ENCODE data around the gene CD300LG. TPM values are rescaled to one million over a fixed set of nuclear protein-coding genes. Genes with fewer than 3 reads are reported as not detected.
A peak's percentile ranks its signal among the peaks of the same experiment; 100 is the strongest.

Gene CD300LG
- total and polyA plus RNA-seq, 4 donors: 1.1 to 6.8 (median 2.5) TPM

- 66 to 83% methylated on average over 10 of the region's 10 CpGs for WGBS, 2 donors
These were observed 23.5 kb upstream of the CD300LG start for GRCh38 chr17:43823350-43824084.

GRCh38 chr17:43825567-43825966 is 21.4 kb upstream of the CD300LG start:
- Histone ChIP-seq H3K27ac (ENCODE audit: low read depth in 1 of 2, low read length in 1 of 2) (peak overlapping the region in 1 of 2 donors; percentile 88), H3K36me3 (ENCODE audit: control insufficient read depth in 4 of 4, insufficient read depth in 4 of 4, low read length in 4 of 4) (peaks cover 0 to 22% (median 6%) of the 10 kb centered on the region in 4 donors), H3K4me3 (no peak overlapping the region), H3K9ac (ENCODE audit: insufficient read depth in 1 of 2, low read length in 2 of 2) (no peak overlapping the region), H3K9me3 (ENCODE audit: control insufficient read depth in 4 of 4, insufficient read depth in 3 of 4, low read length in 3 of 4) (no peaks in the 10 kb centered on the region), H3K27me3 (ENCODE audit: control insufficient read depth in 3 of 3, insufficient read depth in 3 of 3, low read length in 2 of 3) (no peaks in the 10 kb centered on the region), H3K4me1 (ENCODE audit: control insufficient read depth in 5 of 5, insufficient read depth in 5 of 5, low read length in 5 of 5) (peaks cover 0 to 17% (median 0%) of the 10 kb centered on the region in 5 donors)
- TF ChIP-seq CTCF (IDR thresholded peaks at IDR 0.05; ENCODE audit: control extremely low read depth, extremely low read depth): no peak
- ATAC-seq (ENCODE audit: insufficient read depth, low FRiP score): no peak
- 93 to 95% methylated on average over 12 of the region's 12 CpGs for WGBS, 2 donors
- no peak for DNase-seq

More at GRCh38 chr17:43823350-43824084, 23.5 kb upstream of the CD300LG start:
- DNase-seq: peak in 1 of 3 donors; percentile 6
- Histone ChIP-seq H3K27ac (ENCODE audit: low read depth in 1 of 2, low read length in 1 of 2) (peak overlapping the region; percentile 79 to 88), H3K9ac (ENCODE audit: insufficient read depth in 1 of 2, low read length in 2 of 2) (no peak overlapping the region), H3K4me3 (no peak overlapping the region), H3K36me3 (ENCODE audit: control insufficient read depth in 4 of 4, insufficient read depth in 4 of 4, low read length in 4 of 4) (peaks cover 0 to 16% (median 7%) of the 10 kb centered on the region in 4 donors), H3K9me3 (ENCODE audit: control insufficient read depth in 4 of 4, insufficient read depth in 3 of 4, low read length in 3 of 4) (no peaks in the 10 kb centered on the region), H3K27me3 (ENCODE audit: control insufficient read depth in 3 of 3, insufficient read depth in 3 of 3, low read length in 2 of 3) (no peaks in the 10 kb centered on the region), H3K4me1 (ENCODE audit: control insufficient read depth in 5 of 5, insufficient read depth in 5 of 5, low read length in 5 of 5) (peaks cover 0 to 12% (median 0%) of the 10 kb centered on the region in 5 donors)
- no peak for TF ChIP-seq CTCF (IDR thresholded peaks at IDR 0.05; ENCODE audit: control extremely low read depth, extremely low read depth)
- no peak for ATAC-seq (ENCODE audit: insufficient read depth, low FRiP score)

- Histone ChIP-seq H3K4me3 (no peak overlapping the region), H3K27me3 (ENCODE audit: control insufficient read depth in 3 of 3, insufficient read depth in 3 of 3, low read length in 2 of 3) (no peaks in the 10 kb centered on the region), H3K9me3 (ENCODE audit: control insufficient read depth in 4 of 4, insufficient read depth in 3 of 4, low read length in 3 of 4) (no peaks in the 10 kb centered on the region), H3K4me1 (ENCODE audit: control insufficient read depth in 5 of 5, insufficient read depth in 5 of 5, low read length in 5 of 5) (peaks cover 0 to 17% (median 0%) of the 10 kb centered on the region in 5 donors), H3K27ac (ENCODE audit: low read depth in 1 of 2, low read length in 1 of 2) (no peak overlapping the region), H3K9ac (ENCODE audit: insufficient read depth in 1 of 2, low read length in 2 of 2) (no peak overlapping the region), H3K36me3 (ENCODE audit: control insufficient read depth in 4 of 4, insufficient read depth in 4 of 4, low read length in 4 of 4) (peaks cover 0 to 22% (median 6%) of the 10 kb centered on the region in 4 donors)
- no peak for TF ChIP-seq CTCF (IDR thresholded peaks at IDR 0.05; ENCODE audit: control extremely low read depth, extremely low read depth)
- 96 to 98% methylated on average over 7 of the region's 7 CpGs for WGBS, 2 donors
- no peak for DNase-seq
- no peak for ATAC-seq (ENCODE audit: insufficient read depth, low FRiP score)
These were observed 20.8 kb upstream of the CD300LG start for GRCh38 chr17:43826206-43826605.
